Measurements from ENCODE around the gene ASCL5.

ASCL5 gene

GRCh38 chr1:201153474-201154388 is 26.7 kb upstream of the ASCL5 start:
- DNase-seq, result no peak

DNA sequence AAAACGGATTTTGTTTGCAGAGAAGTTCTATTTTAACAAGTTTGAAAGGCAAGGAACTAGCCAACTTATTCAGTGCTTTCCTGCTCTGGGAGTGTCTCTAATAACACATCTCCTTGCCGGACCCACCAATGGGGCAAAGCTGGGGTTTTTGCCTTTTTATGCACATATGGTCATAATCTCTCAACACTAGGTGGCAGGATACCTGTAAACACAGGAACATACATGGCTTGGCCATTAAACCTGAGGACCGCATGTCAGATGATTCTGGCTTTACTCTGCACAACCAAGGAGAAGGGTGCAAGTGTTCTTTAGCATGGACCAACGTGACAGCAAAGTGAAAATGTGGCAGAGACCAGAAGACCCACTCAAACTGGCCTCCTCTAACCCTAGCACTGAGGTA is 22.4 kb upstream of the ASCL5 start:
- DNase-seq, result no peak

DNA sequence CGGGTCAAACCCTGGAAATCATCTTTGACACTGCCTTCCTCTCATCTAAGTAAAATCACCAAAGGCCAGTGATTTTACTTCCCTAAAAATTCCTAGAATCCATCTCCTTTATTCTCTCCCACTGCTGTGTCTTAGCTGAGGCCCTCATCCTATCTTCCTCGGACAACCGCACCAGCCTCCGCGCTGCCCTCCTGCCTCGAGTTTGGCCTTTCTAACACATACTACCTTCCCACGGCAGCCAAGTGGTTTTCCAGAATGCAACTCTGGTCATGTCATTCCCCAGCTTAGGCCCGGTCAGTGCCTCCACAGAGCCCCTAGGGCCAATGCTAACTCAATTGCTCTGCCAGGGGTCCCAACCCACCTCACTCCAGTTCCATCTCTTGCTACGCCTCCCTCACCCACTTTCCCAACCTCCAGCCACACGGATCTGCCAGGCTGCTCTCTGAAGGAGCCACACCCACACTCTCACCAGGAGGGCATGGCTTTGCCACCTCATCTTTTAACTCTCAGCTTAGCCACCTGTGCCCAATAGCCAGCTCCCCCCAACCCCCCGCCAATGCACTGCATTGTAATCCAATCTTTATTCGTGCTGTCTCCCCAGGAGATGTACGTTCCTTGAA is 20.5 kb upstream of the ASCL5 start:
- DNase-seq, result no peak

GRCh38 chr1:201146626-201147390 is 19.8 kb upstream of the ASCL5 start:
- no peak for DNase-seq

- no peak for DNase-seq
Observed at GRCh38 chr1:201145816-201146215, 18.8 kb upstream of the ASCL5 start.

- DNase-seq, result no peak
Observed at GRCh38 chr1:201145132-201145531, 18.1 kb upstream of the ASCL5 start.

DNA sequence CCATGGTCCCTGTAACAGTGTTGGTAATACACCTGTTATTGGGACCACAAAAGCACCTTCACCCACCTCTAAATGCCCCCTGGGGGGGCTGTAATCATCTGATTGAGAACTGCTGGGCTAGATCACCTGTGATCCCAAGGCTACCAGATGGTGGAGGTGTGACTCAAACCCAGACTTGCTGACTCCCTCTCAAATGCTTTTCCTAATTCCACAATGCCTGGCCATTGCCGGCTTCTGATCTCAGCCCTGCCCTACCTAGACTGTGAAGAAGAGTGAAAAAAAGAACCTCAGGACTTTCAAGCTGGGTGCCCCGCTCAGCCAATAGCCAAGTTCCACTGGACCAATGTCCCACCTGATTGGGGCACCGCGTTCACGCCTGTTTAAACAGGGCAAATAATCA is 17.7 kb upstream of the ASCL5 start:
- no peak for DNase-seq

DNA sequence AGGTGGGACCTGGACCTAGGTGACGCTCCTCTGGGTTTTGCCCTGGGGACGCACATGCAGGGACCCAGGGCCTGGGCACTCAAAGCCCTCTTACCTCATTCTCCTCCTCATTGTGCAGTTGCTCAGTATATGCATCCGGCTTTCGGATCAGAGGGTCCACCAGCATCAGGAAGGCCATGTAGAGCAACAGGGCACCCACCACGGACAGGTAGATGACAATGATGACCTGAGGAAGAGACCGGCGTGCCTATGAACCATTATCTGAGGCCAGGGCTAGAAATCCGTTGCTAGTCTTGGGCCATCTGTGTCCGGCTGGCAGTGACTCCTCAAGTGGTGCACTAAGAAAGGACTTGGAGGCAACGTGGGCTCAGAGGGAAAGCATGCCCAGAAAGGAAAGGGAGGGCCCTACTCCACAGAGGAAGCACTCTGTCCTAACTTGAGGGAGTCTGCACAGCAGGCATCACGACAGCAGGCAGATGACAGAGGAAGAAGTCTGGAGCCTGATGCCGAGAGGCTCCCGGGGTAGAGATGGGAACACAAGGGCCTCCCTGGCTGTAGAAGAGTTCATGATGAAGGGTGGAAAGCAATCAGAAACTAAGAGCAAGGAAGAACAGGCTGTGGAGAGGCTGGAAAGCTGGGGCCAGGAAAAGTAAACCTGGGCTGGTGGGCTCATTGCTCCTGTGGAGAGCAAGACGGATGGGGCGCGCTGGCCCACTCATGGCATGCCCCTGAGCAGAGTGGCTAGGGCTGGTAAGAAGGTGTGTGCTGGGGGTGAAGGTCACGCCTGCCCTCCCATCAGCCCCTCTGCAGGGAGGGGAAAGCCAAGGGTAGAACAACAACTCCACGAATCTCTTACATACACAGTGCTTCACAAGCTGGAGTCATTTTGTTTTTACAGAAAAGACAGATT is 17.0 kb upstream of the ASCL5 start:
- DNase-seq, result no peak

DNA sequence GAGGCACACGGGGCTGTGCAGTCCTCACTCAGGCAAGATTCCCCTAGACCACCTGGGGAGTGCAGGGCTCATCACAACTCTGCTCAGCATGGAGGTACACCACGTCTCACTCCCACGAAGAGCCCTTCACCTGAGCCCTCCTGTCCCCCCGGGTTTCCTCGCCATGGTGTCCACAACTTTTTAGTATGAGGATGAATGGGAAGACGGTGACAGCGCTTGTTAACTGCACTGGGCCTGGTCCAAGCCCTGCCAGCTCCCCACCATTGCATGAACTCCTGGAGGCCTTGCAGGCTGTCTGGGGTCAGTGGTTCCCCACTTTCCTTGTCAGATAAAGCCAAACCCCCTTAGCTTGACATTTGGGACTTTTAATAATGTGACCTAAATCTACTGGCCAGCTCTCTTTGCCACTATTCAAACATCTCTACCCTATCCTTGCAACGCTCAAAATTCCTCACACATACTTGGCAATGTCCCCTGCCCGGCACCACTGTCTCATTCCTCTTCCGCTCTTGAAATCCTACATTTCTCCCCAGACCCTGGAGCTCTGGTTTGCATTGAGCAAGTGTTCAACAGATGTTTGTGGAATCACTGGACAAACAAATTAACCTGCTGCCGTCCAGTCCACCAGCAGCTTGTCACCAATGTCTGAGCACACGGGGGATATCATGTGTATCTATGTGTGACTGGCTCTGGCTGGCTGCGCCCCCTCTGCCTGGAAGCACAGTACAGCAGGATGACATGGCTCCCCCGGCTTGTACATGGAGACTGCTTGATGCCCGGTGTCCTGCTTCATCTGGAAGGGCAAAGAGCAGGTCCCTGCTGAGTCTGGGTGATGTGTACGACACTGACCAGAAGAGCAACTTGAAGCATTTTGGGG is 16.1 kb upstream of the ASCL5 start:
- DNase-seq, result no peak

- DNase-seq, result no peak
Observed at GRCh38 chr1:201142011-201142848, 15.2 kb upstream of the ASCL5 start.

GRCh38 chr1:201141418-201141817 is 14.4 kb upstream of the ASCL5 start:
- DNase-seq, result no peak

GRCh38 chr1:201140941-201141260 is 13.9 kb upstream of the ASCL5 start:
- DNase-seq, result no peak

- DNase-seq, result no peak
Observed at GRCh38 chr1:201140235-201140940, 13.4 kb upstream of the ASCL5 start.

DNA sequence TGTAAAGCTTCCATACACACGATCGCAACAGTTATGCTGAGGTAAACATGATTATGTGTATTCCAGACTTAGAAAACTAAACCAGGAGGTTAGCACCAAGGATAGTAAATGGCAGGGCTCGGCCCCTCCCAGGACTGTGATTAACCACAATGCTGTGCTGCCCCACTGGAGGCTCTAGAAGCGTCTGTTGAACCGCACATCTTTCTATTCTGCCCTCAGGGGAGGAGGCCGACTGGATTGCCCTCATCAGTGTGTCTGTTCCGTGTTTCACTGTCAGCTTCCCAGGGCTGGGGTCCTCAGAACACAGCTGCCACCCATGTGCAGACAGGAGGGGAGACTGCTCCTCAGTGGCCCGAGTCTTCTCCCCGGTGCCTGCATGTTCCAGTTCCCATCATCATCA is 12.8 kb upstream of the ASCL5 start:
- no peak for DNase-seq

- no peak for DNase-seq
Observed at GRCh38 chr1:201139306-201139705, 12.3 kb upstream of the ASCL5 start.

DNA sequence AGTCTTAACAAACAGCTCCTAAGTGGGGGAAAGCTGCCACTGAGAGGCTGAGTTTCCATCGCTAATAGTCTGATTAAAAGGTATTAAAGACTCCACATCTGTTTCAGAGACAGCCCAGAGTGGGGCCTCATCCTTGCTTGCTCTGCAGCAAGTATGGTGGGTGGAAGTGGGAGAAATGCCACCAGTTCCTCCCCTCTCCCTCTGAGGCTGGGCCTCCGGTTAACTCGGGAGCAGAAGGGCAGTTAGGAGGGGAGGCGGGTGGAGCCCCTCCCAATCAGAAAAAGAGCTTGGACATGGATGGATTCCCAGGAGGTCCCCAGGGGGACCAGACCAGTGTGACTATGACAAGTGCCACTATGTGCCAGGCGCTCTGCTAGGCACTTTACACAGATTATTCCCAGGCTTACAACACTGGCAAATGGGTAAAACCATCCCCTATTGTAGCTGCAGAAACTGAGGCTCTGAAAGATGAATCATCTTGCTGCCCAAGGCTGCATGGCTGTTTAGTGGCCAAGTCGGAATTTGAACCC is 11.4 kb upstream of the ASCL5 start:
- no peak for DNase-seq

- DNase-seq, result no peak
Observed at GRCh38 chr1:201137579-201138310, 10.8 kb upstream of the ASCL5 start.

- no peak for DNase-seq
Observed at GRCh38 chr1:201137024-201137392, 10.0 kb upstream of the ASCL5 start.

GRCh38 chr1:201136355-201137023 is 9.5 kb upstream of the ASCL5 start:
- DNase-seq, result no peak
